ENCODE results near the gene UGT3A2. TPM values are rescaled to one million over a fixed set of nuclear protein-coding genes. Genes with fewer than 3 reads are reported as not detected.

Gene UGT3A2
- total and polyA plus RNA-seq, 2 of the 8 experiments (the other 6 are each of a cell fraction or from before 2014, with no cell fraction given): 19.4 to 28.8 TPM

GRCh38 chr5:36013182-36013581 lies 53.5 kb downstream of the UGT3A2 start:
- ChIA-PET CTCF (ENCODE audit: partially characterized antibody) (interaction anchor here (1.0 kb wide), 1 partner anchor 28 kb away, joined by 3 read pairs; no protein-coding TSS in a partner anchor), POLR2A (ENCODE audit: partially characterized antibody) (no interaction called here)
- H2BK5ac ChIP-seq (ENCODE audit: low read depth, low read length): no peak overlapping the region
- H3K27ac ChIP-seq (ENCODE audit: low read depth, low read length): no peak overlapping the region
- H4K91ac ChIP-seq (replicated peaks; ENCODE audit: insufficient read length, low read length): no peak overlapping the region
- no peak overlapping the region for H3K4ac ChIP-seq (replicated peaks; ENCODE audit: insufficient read length, low read depth, low read length)
- DNase-seq (ENCODE audit: low read depth in 1 of 2, low spot score in 2 of 2) (no peak), FAIRE-seq (no peak)
- no peak overlapping the region for H2BK20ac ChIP-seq (ENCODE audit: low read length)
- H3K36me3 ChIP-seq (ENCODE audit: control insufficient read depth in 2 of 4, insufficient read depth in 4 of 4, low read length in 3 of 4): no peaks in the 10 kb centered on the region; a peak in 1 of 8 replicates
- H3K18ac ChIP-seq (ENCODE audit: extremely low read depth, low read length): no peak overlapping the region
- H3K27me3 ChIP-seq (replicated peaks in 1 of 4; ENCODE audit: control insufficient read depth in 3 of 4, extremely low read depth in 1 of 4, insufficient read depth in 3 of 4, low read length in 3 of 4): no peaks in the 10 kb centered on the region
- H3K4me2 ChIP-seq (ENCODE audit: insufficient read depth in 1 of 2, low read depth in 2 of 2, low read length in 2 of 2): no peak overlapping the region
- WGBS, 2 experiments (ENCODE audit: extremely low coverage in 1 of 2, insufficient coverage in 1 of 2, insufficient read length in 1 of 2, insufficient replicate concordance in 2 of 2, low coverage in 1 of 2, low lambda C conversion rate in 2 of 2, missing lambda C conversion rate in 1 of 2): 90% methylated on average over 2 of the region's 2 CpGs; no CpG with 5 or more reads in 1 of the 2 experiments
- H2BK120ac ChIP-seq (replicated peaks; ENCODE audit: low read depth, low read length): no peak overlapping the region
- no peaks in the 10 kb centered on the region; a peak in 1 of 7 replicates for H3K4me1 ChIP-seq (replicated peaks in 1 of 4; ENCODE audit: control insufficient read depth in 3 of 4, insufficient read depth in 4 of 4, low read length in 3 of 4)
- no peak overlapping the region for H2AK5ac ChIP-seq (ENCODE audit: low read depth, low read length)
- no peak overlapping the region for H3K56ac ChIP-seq (replicated peaks; ENCODE audit: insufficient read length, low read depth, low read length)
- H3K79me2 ChIP-seq (ENCODE audit: control insufficient read depth in 1 of 2, insufficient read depth in 2 of 2, low read length in 2 of 2): no peaks in the 10 kb centered on the region
- no peak overlapping the region for H4K8ac ChIP-seq (ENCODE audit: extremely low read depth, insufficient read depth, low read length)
- TF ChIP-seq SP1 (IDR thresholded peaks at IDR 0.05; ENCODE audit: low read depth, low read length) (no peak), ATF3 (IDR thresholded peaks at IDR 0.05; ENCODE audit: insufficient read depth, low read depth, low read length) (no peak), RXRA (IDR thresholded peaks at IDR 0.05; ENCODE audit: insufficient read depth, low read depth, low read length) (no peak), TBP (IDR thresholded peaks at IDR 0.05; ENCODE audit: low read depth, low read length) (no peak), SUZ12 (IDR thresholded peaks at IDR 0.05; ENCODE audit: low read length) (no peak), PHF8 (conservative IDR thresholded peaks at IDR 0.05; ENCODE audit: low read depth, low read length) (no peak)
- no peak overlapping the region for H3K4me3 ChIP-seq (ENCODE audit: extremely low read depth in 1 of 4, insufficient read depth in 2 of 4, low read depth in 3 of 4, low read length in 4 of 4)
- H2BK15ac ChIP-seq (ENCODE audit: low read length): no peak overlapping the region
- H4K20me1 ChIP-seq (replicated peaks in 1 of 2; ENCODE audit: control insufficient read depth in 1 of 2, insufficient read depth in 2 of 2, low read length in 2 of 2): no peaks in the 10 kb centered on the region
- no peak overlapping the region for H3K14ac ChIP-seq (ENCODE audit: insufficient read length)
- no peak overlapping the region for H2AFZ ChIP-seq (ENCODE audit: low read length)
- no peaks in the 10 kb centered on the region for H3K79me1 ChIP-seq (ENCODE audit: low read depth, low read length)
- no peak overlapping the region for H2BK12ac ChIP-seq (ENCODE audit: low read depth, low read length)
- no peak overlapping the region for H3K23ac ChIP-seq (ENCODE audit: insufficient read length)
- H3K23me2 ChIP-seq (ENCODE audit: low read depth, low read length): no peaks in the 10 kb centered on the region; the same call in 1 of the 2 replicates
- no peak overlapping the region for H4K5ac ChIP-seq (ENCODE audit: insufficient read length, low read depth, low read length)
- H3K9ac ChIP-seq (replicated peaks in 1 of 4; ENCODE audit: extremely low read depth in 1 of 4, low read depth in 3 of 4, low read length in 3 of 4): no peak overlapping the region
- peaks cover 36 to 46% of the 10 kb centered on the region in 2 experiments for H3K9me3 ChIP-seq (ENCODE audit: insufficient read depth in 2 of 2, low read depth in 1 of 2, low read length in 1 of 2)

Data from H1 (cell line).